Measurements from ENCODE around the gene RYR1.

- no peak for TF ChIP-seq CTCF (IDR thresholded peaks at IDR 0.05; ENCODE audit: low read depth, low read length)
- TF ChIP-seq, protein P1, sequence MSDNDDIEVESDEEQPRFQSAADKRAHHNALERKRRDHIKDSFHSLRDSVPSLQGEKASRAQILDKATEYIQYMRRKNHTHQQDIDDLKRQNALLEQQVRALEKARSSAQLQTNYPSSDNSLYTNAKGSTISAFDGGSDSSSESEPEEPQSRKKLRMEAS (IDR thresholded peaks at IDR 0.05; ENCODE audit: low read depth, low read length) = no peak
Measured at GRCh38 chr19:38445362-38445761, 11.9 kb downstream of the RYR1 start.
